SH-SY5Y (cell line): ENCODE results near the gene MCFD2.

Source experiments
- GATA2 ChIP-seq: IDR thresholded peaks from 2 replicates; pipeline ENCODE4 v1.6.1; 2011; ENCODE audit warnings: mild to moderate bottlenecking, low read depth, low read length
- GATA3 ChIP-seq: IDR thresholded peaks from 2 replicates; pipeline ENCODE4 v1.6.1; 2011; ENCODE audit warnings: low read depth, mild to moderate bottlenecking, low read length, moderate library complexity

DNA sequence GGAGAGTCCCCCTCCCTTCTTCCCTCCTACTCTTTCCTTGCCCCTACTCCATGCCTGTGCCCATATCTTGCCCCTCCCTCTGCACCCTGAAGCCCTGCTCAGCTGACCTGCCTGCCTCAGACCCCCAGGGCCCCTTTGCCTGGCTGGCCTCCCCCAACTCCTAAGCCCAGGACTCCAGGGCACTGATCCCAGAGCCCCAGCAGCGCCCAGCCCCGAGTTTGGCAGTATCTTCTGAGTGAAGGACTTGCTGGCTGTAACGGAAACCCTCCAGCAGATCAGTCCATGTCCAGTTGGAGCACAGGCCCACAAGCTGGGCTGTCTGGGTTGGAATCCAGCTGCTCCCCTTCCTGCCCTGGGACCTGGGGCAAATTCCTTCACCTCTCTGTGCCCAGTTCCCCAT lies 46.0 kb downstream of the MCFD2 start:
- TF ChIP-seq GATA2 (no peak), GATA3 (no peak)
